Natural killer cell (primary cell): Measurements from ENCODE around the gene UTP15. TPM values are rescaled to one million over a fixed set of nuclear protein-coding genes. Genes with fewer than 3 reads are reported as not detected.

Experiments used
- ATAC-seq, 3 donors: fragments of 150-1000 bp in 2 of 3; fragments of 200-7000 bp in 1 of 3; cut with Tn5 transposase; 1 replicate in 1 of 3; 2 replicates in 2 of 3; pipeline ENCODE4 v1.10.0; 2021; ENCODE audit warnings: mild to moderate bottlenecking in 2 of 3, moderate library complexity in 2 of 3
- DNase-seq, 2 donors: peaks; one replicate each; pipeline versions ENCODE4 v3.0.0 to v3.0.0-alpha.2; 2013 to 2021; ENCODE audit warnings: mixed read lengths in 1 of 2
- H3K27ac ChIP-seq: one replicate; pipeline ENCODE4 v1.5.1; 2013; ENCODE audit warnings: mild to moderate bottlenecking, low read length
- H3K27me3 ChIP-seq: one replicate; pipeline ENCODE4 v1.6.1; 2013; ENCODE audit warnings: low read length; ENCODE audit not compliant: control insufficient read depth, insufficient read depth
- H3K36me3 ChIP-seq: one replicate; pipeline ENCODE4 v1.6.1; 2013; ENCODE audit warnings: low read length; ENCODE audit not compliant: control insufficient read depth, insufficient read depth
- H3K4me1 ChIP-seq: one replicate; pipeline ENCODE4 v1.6.1; 2013; ENCODE audit warnings: low read length; ENCODE audit not compliant: control insufficient read depth, insufficient read depth
- H3K4me3 ChIP-seq: one replicate; pipeline ENCODE4 v1.5.1; 2013; ENCODE audit warnings: low read length
- H3K9me3 ChIP-seq: one replicate; pipeline ENCODE4 v1.6.1; 2013; ENCODE audit warnings: low read length; ENCODE audit not compliant: control insufficient read depth, insufficient read depth
- H3K27ac Mint-ChIP-seq, 2 donors: one replicate each; pipeline ENCODE4 v1.8.0; 2022; ENCODE audit warnings: mild to moderate bottlenecking in 2 of 2, mixed read lengths in 2 of 2, moderate library complexity in 1 of 2
- H3K27me3 Mint-ChIP-seq, 2 donors: one replicate each; pipeline ENCODE4 v1.8.0; 2022; ENCODE audit warnings: low read depth in 2 of 2, mixed read lengths in 2 of 2
- H3K36me3 Mint-ChIP-seq: one replicate; pipeline ENCODE4 v1.8.0; 2022; ENCODE audit warnings: mixed read lengths
- H3K4me1 Mint-ChIP-seq, 2 donors: one replicate each; pipeline ENCODE4 v1.8.0; 2022; ENCODE audit warnings: mixed read lengths in 2 of 2
- H3K4me3 Mint-ChIP-seq: one replicate; pipeline ENCODE4 v1.8.0; 2022; ENCODE audit warnings: mild to moderate bottlenecking, moderate library complexity, mixed read lengths
- H3K9me3 Mint-ChIP-seq, 2 donors: one replicate each; pipeline ENCODE4 v1.8.0; 2022; ENCODE audit warnings: mixed read lengths in 2 of 2
- CTCF ChIP-seq: fragments of 200-600 bp; IDR thresholded peaks from one replicate; pipeline ENCODE4 v1.8.0; 2022; ENCODE audit warnings: antibody characterized with exemption
- WGBS: methylation state at CpG from one replicate; pipeline ENCODE4 v1.1.7; 2013; ENCODE audit warnings: missing lambda C conversion rate; ENCODE audit not compliant: insufficient coverage; 5-methylcytosine and 5-hydroxymethylcytosine counted together
- intact Hi-C: fragments of 100-400 bp; cut with micrococcal nuclease; formaldehyde crosslinking; loops from one replicate; pipeline ENCODE4 v1.14.2; 2022
- total RNA-seq, 4 donors: library from RNA; stranded (reverse); fragments of 120-200 nt in 1 of 4; gene quantifications; one replicate each; pipeline versions ENCODE4 v1.2.3 to v1.2.4, GENCODE V29; 2013 to 2022

UTP15 gene
- total RNA-seq, 3 donors from 2014 or later (not counting 1 experiment from before 2014, with no cell fraction given), result 33.0 to 46.5 (median 40.9) TPM

GRCh38 chr5:73531356-73531755 lies 34.2 kb upstream of the UTP15 start:
- Mint-ChIP-seq H3K36me3 (no peaks in the 10 kb centered on the region), H3K27me3 (peaks cover 30 to 43% of the 10 kb centered on the region in 2 donors), H3K4me3 (no peak overlapping the region), H3K4me1 (no peaks in the 10 kb centered on the region), H3K27ac (no peak overlapping the region), H3K9me3 (no peaks in the 10 kb centered on the region)
- Histone ChIP-seq H3K9me3 (no peaks in the 10 kb centered on the region), H3K36me3 (no peaks in the 10 kb centered on the region), H3K4me1 (no peaks in the 10 kb centered on the region), H3K27ac (no peak overlapping the region), H3K27me3 (peaks cover 2% of the 10 kb centered on the region), H3K4me3 (no peak overlapping the region)
- WGBS, result 91% methylated on average over 1 of the region's 1 CpG
- ATAC-seq, result no peak
- intact Hi-C loops, result no loop called here
- no peak for DNase-seq
- no peak for TF ChIP-seq CTCF

- intact Hi-C loops, result no loop called here
- Mint-ChIP-seq H3K4me3 (no peak overlapping the region), H3K36me3 (no peaks in the 10 kb centered on the region), H3K4me1 (no peaks in the 10 kb centered on the region), H3K27me3 (peaks cover 30 to 40% of the 10 kb centered on the region in 2 donors), H3K9me3 (no peaks in the 10 kb centered on the region), H3K27ac (no peak overlapping the region)
- no peaks in the 10 kb centered on the region for H3K9me3 ChIP-seq
- no peak overlapping the region for H3K27ac ChIP-seq
- DNase-seq, result no peak
- 75% methylated on average over 5 of the region's 5 CpGs for WGBS
- ATAC-seq, result no peak
- H3K4me1 ChIP-seq, result no peaks in the 10 kb centered on the region
- no peaks in the 10 kb centered on the region for H3K36me3 ChIP-seq
- TF ChIP-seq CTCF, result no peak
- H3K4me3 ChIP-seq, result no peak overlapping the region
- no peaks in the 10 kb centered on the region for H3K27me3 ChIP-seq
These were observed 33.3 kb upstream of the UTP15 start for GRCh38 chr5:73532195-73532594.

- intact Hi-C loops, result no loop called here
- DNase-seq, result no peak
- Histone ChIP-seq H3K9me3 (no peaks in the 10 kb centered on the region), H3K27me3 (no peaks in the 10 kb centered on the region), H3K27ac (no peak overlapping the region), H3K4me1 (no peaks in the 10 kb centered on the region), H3K36me3 (no peaks in the 10 kb centered on the region), H3K4me3 (no peak overlapping the region)
- Mint-ChIP-seq H3K27me3 (peaks cover 25 to 35% of the 10 kb centered on the region in 2 donors), H3K4me3 (no peak overlapping the region), H3K36me3 (no peaks in the 10 kb centered on the region), H3K27ac (no peak overlapping the region), H3K4me1 (no peaks in the 10 kb centered on the region), H3K9me3 (no peaks in the 10 kb centered on the region)
- WGBS, result 87% methylated on average over 5 of the region's 5 CpGs
- ATAC-seq, result no peak
- no peak for TF ChIP-seq CTCF
These were observed 31.4 kb upstream of the UTP15 start for GRCh38 chr5:73534011-73534644.

GRCh38 chr5:73534971-73535370 lies 30.6 kb upstream of the UTP15 start:
- H3K4me3 Mint-ChIP-seq, result no peak overlapping the region
- H3K27ac Mint-ChIP-seq, result no peak overlapping the region
- ATAC-seq, result no peak
- no peaks in the 10 kb centered on the region for H3K9me3 Mint-ChIP-seq
- Histone ChIP-seq H3K36me3 (no peaks in the 10 kb centered on the region), H3K27me3 (no peaks in the 10 kb centered on the region), H3K9me3 (no peaks in the 10 kb centered on the region), H3K27ac (no peak overlapping the region), H3K4me1 (no peaks in the 10 kb centered on the region), H3K4me3 (no peak overlapping the region)
- H3K27me3 Mint-ChIP-seq, result peaks cover 29 to 39% of the 10 kb centered on the region in 2 donors
- 55% methylated on average over 1 of the region's 2 CpGs for WGBS
- intact Hi-C loops, result loop anchor here (5.0 kb wide), 1 partner anchor 453 kb away; no protein-coding TSS in a partner anchor
- H3K4me1 Mint-ChIP-seq, result no peaks in the 10 kb centered on the region
- no peak for DNase-seq
- TF ChIP-seq CTCF, result no peak
- no peaks in the 10 kb centered on the region for H3K36me3 Mint-ChIP-seq
